HG02943 (cell line): ENCODE measurements around the gene TMEM63C.

Experiments used
- ATAC-seq: cut with Tn5 transposase; IDR thresholded peaks from one replicate; pipeline ENCODE4 v1.9.1; 2021; ENCODE audit warnings: mild to moderate bottlenecking, low read depth, moderate library complexity; ENCODE audit not compliant: unreplicated experiment

TMEM63C gene

GRCh38 chr14:77303417-77304156, 122.0 kb downstream of the TMEM63C start:
- ATAC-seq, result no peak

- no peak for ATAC-seq
Measured at GRCh38 chr14:77305696-77306095, 124.1 kb downstream of the TMEM63C start.

- ATAC-seq, result no peak
Measured at GRCh38 chr14:77306416-77306815, 124.8 kb downstream of the TMEM63C start.

GRCh38 chr14:77306851-77307496, 125.4 kb downstream of the TMEM63C start:
- no peak for ATAC-seq
